ENCODE measurements around the gene NFIC.

DNA sequence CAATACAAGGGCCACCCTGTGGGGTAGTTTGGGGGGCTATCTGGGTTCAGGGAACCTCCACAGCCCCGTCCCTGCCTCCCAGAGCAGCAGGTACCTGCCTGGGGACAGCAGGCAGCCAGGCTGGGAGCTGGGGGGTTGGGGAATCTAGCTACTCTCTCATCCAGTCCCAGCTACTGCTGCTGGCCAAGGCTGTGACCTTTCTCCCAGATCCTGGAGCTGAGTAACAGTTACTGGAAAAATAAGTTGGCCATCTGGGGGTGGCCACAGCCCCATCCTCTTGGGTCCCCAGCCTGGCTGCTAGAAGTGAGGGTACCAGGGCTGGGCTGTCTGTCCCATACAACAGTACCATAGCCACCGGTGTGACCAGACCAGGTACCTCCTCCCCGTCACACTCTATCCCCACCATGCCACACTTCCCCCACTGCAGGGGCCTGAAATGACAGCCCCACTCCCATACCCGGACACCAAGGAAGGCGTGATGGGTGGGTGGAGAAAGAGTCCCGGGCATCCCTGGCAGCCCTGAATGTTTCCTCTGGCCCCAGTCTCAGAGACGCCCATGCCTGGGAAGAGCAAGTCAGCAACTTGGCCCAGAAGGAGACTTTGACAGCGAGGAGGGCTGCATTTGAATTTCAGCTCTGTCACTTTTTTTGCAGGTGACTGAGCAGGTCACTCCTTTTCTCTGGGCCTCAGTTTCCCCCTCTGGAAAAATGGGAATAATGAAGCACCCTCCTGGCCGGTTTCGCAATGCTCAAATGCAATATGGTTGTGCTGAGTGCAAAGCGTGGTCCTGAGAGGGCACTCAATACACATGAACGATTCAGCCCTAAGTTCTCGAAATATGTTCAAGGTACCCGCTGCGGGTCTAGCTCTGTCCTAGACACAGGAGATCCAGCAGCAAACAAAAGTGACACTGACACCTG is 30.7 kb upstream of the NFIC start:
- TF ChIP-seq, protein P1, sequence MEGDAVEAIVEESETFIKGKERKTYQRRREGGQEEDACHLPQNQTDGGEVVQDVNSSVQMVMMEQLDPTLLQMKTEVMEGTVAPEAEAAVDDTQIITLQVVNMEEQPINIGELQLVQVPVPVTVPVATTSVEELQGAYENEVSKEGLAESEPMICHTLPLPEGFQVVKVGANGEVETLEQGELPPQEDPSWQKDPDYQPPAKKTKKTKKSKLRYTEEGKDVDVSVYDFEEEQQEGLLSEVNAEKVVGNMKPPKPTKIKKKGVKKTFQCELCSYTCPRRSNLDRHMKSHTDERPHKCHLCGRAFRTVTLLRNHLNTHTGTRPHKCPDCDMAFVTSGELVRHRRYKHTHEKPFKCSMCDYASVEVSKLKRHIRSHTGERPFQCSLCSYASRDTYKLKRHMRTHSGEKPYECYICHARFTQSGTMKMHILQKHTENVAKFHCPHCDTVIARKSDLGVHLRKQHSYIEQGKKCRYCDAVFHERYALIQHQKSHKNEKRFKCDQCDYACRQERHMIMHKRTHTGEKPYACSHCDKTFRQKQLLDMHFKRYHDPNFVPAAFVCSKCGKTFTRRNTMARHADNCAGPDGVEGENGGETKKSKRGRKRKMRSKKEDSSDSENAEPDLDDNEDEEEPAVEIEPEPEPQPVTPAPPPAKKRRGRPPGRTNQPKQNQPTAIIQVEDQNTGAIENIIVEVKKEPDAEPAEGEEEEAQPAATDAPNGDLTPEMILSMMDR (conservative IDR thresholded peaks at IDR 0.05; ENCODE audit: low read length): no peak
- no peak for TF ChIP-seq EZH2phosphoT487 (IDR thresholded peaks at IDR 0.05; ENCODE audit: borderline replicate concordance, low read depth, low read length)
